ENCODE measurements around the gene ZDHHC8.

ZDHHC8 gene

GRCh38 chr22:20113551-20114310 lies 17.9 kb upstream of the ZDHHC8 start:
- no peak for DNase-seq (ENCODE audit: low read depth in 2 of 2)

DNA sequence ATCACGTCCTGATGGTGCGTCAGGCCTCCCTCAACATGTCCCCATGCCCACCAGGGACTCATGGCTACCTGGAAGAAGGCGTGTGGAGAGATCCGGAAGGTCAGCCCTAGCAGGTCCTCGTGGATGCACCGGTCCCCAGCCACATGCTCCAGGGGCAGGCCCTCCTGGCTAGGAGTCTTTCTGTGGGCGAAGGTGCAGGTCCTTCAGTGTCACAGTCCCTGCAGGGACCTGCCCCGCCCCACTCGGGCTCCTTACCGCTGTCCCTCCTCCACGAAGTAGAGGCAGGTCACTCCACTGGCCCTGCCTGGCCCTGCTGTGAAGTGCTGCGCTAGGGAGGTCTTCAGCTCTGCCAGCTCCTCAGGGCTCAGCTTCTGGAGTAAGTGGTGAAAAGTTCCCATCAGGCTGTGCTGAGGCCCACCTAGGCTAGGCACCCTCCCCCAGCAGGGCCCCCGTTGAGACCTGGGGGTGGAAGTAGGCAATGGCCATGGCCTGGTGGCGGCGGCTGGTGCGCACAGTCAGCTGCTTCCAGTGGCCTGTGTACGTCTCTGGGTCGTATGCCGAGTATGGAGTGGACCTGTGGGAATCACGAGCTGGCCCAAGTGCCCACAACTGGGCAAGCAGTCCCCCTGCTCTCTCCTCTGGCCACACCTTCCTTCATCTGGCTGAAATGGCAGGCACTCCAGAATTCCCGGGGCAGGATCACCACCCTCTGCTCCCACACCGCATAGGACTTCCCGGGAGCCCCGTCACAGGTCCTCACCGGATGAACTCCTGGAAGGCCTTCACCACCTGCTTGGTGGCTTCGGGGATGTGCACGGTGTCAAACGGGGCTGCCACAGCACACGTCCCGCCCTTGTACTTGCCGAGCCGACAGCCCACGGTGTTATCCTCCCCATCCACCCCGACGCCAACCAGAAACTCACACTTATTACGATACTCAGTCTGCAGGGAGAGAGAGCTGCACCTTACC lies 16.8 kb upstream of the ZDHHC8 start:
- DNase-seq (ENCODE audit: low read depth in 2 of 2), result no peak

DNA sequence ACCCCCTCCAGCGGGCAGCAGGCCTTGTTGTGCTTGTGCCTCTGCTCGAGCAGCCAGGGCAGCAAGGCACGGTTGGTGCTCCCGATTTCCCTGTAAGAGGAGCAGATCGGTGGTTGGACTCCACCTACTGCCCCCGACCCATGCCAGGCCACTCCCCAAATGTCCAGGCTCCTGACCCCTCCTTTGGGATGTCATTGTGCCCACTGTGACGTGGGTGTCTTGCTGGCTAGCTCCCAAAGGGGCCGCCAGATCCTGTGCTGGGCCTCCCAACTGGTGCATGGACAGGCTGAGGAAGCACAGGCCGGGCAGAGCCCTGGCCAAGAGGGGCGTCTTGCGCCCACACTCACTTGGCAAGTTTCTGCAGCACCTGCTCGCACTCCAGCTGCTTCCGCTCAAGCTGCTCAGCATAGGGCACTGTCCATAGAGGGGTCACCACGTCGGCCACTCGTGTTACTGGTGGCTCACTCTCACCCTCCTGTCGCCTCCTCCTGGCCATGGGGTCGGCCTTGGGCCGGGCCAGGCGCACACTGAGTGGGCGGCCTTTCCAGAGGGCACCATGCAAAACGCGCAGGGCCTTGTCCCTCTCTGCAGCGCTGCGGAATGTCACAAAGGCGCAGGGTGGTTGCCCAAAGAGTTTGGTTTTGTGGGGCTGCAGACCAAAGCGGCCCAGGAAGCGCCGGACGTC lies 15.8 kb upstream of the ZDHHC8 start, which contains the start of gene RANBP1:
TSS of gene RANBP1 (plus strand) at position 414 of the 685 bp plus-strand sequence. CDS start at position 495, 81 bp downstream.
- DNase-seq (ENCODE audit: low read depth in 2 of 2), result no peak

DNA sequence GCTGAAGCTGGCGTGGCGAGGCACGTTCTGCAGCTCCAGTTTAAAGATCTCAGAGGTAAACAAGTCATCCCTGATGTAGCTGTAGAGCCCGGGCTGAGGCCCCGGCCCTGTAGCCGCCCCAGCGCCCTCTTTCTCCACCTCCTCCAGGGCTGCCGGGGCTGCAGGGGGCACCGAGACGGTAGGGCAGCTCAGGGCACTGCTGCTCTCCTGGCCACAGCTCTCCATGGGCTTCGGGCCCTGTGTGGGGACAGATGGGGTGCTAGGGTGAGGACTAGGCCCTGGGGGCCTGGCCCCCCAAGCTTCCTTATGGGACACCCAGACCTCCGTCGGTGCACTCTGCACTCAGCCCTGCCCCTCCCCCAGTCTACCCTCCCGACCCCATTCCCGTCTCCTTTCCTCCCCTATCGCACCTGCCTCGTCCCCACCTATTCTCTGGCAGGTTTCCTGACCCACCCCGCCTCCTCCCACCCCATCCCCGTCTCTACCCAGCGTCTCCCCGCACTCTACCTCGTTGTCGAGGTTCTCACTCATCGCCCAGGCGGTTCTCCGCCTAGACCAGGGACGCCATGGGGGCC lies 15.1 kb upstream of the ZDHHC8 start:
- DNase-seq (ENCODE audit: low read depth in 2 of 2), result no peak

- peak; percentile 93 to 94 for DNase-seq (ENCODE audit: low read depth in 2 of 2)
Measured at GRCh38 chr22:20116951-20117632, 14.5 kb upstream of the ZDHHC8 start, which contains the start of gene TRMT2A. TSS of gene TRMT2A (minus strand) at chr22:20117226. CDS start at chr22:20116906, 320 bp downstream.

GRCh38 chr22:20117633-20118299 lies 13.8 kb upstream of the ZDHHC8 start:
- peak; percentile 63 to 69 for DNase-seq (ENCODE audit: low read depth in 2 of 2)

DNA sequence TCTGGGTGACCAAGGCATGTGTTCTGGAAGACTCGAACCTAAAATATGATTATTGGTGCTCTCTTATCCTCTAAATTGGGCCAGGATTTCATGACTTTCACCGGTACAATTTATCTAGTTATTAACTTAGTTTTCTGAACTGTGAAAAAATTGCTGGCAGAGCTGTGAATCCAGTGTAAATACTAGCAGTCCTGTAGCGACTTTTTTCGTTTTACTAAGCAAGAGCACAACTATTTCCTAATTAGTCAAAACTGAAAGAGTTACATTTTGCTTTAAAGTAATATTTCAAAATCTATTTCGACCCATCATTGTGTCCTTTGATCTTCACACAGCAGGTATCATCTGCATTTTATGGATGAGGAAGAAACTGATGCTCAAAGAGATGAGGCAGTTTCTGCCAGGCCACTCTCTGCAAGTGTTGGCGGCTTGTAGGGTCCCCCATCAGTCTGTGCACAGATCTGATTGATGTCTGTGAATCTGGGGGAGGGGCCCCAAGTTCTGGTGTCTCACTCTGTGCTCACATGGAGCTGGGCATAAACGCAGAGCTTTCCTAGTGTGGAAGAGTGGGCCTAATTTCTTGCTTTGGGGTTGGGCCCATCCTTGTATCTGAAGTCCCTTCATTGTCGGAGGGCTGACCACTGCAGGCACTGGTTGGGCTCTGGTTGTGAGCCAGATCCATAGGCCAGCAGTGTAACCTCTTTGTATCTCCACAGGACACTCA lies 13.1 kb upstream of the ZDHHC8 start:
- no peak for DNase-seq (ENCODE audit: low read depth in 2 of 2)

DNA sequence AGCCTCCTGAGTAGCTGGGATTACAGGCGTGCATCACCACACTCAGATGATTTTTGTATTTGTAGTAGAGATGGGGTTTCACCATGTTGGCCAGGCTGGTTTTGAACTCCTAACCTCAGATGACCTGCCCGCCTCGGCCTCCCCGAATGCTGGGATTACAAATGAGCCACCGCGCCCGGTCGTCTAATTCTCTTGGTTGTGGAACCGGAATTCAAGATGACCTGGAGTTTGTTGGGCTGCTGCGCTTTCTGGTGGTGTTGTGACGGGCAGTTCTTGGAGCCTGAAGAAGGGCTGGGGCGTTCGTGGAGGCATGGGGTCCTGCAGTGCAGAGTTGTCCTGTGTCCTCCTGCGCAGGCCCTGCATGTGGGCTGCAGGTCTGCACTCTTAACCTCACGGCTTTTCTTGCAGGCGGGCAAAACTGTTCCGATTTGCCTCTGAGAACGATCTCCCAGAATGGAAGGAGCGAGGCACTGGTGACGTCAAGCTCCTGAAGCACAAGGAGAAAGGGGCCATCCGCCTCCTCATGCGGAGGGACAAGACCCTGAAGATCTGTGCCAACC lies 9.7 kb upstream of the ZDHHC8 start:
- no peak for DNase-seq (ENCODE audit: low read depth in 2 of 2)

DNA sequence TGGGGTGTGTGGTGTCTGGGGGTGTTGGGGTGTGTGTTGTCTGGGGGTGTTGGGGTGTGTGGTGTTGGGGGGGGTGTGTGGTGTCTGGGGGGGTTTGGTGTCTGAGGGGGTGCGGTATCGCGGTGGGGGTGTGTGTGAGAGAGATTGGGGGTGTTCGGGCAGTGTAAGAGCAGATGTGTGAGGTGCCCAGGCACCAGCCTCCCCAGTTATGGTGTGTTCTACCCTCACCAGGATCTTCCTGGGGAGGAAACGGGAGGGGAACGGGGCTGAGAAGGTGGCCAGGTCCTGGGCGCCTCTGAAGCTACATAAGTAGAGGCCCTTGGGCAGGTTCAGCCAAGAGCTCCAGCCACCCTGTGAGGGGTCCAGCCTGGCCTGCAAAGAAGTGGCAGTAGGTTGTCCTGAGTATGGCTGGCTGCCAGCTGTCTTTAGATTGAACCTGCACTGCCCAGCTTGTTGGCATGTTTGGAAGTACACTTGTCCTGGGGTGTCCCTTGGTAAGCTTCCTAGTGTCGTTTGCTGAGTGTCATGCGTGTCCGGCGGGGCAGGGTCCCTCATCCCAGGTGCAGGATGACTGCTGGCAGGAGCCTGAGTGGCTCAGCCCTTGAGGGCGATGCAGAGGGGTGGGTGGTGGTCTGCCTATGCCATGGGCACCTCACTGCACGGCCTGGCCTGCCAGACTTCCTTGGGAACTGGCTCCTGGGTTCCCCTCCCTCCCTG lies 8.1 kb upstream of the ZDHHC8 start:
- no peak for DNase-seq (ENCODE audit: low read depth in 2 of 2)

- DNase-seq (ENCODE audit: low read depth in 2 of 2), result no peak
Measured at GRCh38 chr22:20124083-20124787, 7.4 kb upstream of the ZDHHC8 start.

- no peak for DNase-seq (ENCODE audit: low read depth in 2 of 2)
Measured at GRCh38 chr22:20125201-20126174, 6.1 kb upstream of the ZDHHC8 start.

DNA sequence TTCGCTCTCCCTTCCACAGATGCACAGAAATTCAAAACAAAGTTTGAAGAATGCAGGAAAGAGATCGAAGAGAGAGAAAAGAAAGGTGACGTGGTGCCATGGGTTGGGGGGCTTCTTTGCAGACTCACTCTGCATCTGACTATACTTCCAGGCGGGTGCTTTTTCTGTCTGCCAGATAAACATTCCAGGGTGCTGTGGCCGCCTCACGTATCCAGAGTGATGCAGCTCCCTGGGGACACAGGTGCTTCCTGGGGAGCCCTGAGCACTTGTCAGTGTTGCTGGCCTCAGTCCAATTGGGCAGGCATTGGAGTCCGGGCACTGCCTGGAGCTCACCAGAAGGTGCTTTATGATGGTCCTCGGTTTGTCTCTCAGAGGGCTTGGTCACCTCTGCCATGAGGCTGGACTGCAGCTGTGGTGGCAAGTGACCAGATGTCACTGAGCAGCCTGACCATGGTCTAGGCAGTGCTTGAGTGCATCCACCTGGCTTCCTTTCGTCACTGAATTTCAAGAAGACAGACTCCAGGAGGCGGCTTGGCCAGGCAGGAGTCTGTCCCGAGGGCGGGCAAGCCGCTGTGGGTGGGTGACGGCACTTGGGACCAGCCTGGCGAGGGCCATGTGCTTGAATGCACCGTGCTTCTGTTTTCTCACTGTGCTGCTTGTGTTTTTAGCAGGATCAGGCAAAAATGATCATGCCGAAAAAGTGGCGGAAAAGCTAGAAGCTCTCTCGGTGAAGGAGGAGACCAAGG lies 5.1 kb upstream of the ZDHHC8 start:
- DNase-seq (ENCODE audit: low read depth in 2 of 2), result no peak

GRCh38 chr22:20127318-20127868 lies 4.2 kb upstream of the ZDHHC8 start:
- DNase-seq (ENCODE audit: low read depth in 2 of 2), result no peak

DNA sequence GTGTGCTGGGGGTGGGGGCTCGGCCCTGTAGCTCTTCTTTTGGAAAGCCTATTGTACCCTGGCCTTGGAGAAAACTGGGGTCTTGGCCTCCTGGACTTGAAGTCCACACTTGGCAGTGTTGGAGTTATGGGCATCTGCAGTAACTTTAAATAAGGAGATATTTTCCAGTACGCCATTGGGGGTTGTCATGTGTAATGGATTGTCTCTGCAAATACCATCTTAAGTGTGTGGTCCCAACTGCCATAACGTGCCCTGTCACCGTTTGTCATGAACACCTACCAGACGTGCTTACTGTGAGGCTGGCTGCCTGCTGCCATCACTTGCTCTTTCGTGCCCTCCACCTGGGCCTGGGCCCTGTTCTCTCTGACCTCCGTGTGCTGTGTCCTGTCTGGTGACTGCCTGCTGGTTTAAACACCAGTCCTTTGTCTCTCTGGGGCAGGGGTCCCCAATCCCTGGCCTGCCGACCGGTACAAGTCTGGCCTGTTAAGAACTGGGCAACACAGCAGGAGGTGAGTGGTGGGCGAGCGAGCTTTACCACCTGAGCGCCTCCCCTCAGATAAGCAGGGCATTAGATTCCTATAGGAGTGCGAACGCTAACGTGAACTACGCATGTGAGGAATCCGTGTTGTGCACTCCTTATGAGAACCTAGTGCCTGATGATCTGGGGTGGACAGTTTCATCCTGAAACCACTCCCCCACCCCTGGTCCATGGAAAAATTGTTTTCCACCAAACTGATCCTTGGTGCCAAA lies 3.6 kb upstream of the ZDHHC8 start:
- DNase-seq (ENCODE audit: low read depth in 2 of 2), result no peak

DNA sequence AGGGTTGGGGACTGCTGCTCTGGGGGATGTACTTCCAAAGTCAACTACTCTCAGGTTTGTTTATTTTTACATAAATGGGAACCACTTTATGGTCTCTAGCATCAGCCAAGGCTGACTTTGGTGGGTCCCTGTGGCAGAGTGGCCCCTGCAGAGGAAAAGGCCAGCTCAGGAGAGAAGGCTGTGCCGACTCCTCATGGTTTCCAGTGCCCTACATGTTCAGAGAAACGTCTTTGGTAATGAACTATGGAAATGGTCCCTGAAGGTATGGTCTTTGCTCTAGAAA lies 3.0 kb upstream of the ZDHHC8 start:
- no peak for DNase-seq (ENCODE audit: low read depth in 2 of 2)

Data from activated CD8-positive, alpha-beta memory T cell treated with anti-CD3 and anti-CD28 coated beads for 4 hours (primary cell).